GM21737 (cell line): ENCODE data around the gene DACH1.
"Not testable (repeated sequence)": the region's sequence is repeated elsewhere in the genome, so short reads cannot be mapped to it uniquely, and the experiment has no call there.

Source experiments
- ATAC-seq: cut with Tn5 transposase; IDR thresholded peaks from one replicate; pipeline ENCODE4 v1.9.1; 2021; ENCODE audit warnings: mild to moderate bottlenecking, moderate library complexity; ENCODE audit not compliant: unreplicated experiment

DACH1 gene

GRCh38 chr13:71785361-71785760 is 81.6 kb downstream of the DACH1 start:
- no peak for ATAC-seq

DNA sequence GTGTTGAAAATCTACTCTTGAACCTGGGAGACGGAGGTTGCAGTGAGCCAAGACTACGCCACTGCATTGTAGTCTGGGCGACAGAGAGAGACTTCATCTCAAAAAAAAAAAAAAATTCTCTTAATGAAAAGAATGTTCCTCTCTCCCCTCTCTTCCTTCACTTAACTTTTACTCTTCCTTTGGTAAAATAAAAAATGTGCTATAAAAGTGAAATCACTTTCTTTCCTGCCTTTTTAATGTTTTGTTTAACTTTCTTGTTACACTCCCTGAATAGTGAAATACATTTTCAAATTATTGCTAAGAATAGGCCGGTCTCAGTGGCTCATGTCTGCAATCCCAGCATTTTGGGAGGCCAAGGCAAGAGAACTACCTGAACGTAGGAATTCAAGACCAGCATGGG is 86.5 kb downstream of the DACH1 start:
- no peak for ATAC-seq

GRCh38 chr13:71778998-71779397 is 88.0 kb downstream of the DACH1 start:
- not testable (repeated sequence) for ATAC-seq

DNA sequence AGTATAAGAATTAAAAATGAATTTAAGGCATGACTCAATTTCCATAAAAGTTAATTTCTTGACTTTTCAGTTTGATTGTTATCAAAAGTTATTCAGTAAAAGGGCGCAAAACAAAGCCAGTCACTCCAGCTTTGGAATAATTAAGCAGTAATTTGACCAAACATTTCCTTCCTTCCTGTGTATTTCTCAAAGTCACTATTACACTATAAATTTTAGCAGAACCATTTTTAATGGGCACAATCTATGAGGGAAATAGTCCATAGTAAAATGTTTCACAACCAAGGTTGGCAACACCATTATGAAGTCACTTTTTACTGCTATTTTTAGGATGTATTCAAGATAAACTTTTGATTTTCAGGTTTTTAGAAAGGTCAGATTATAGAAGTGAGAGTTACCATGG is 91.0 kb downstream of the DACH1 start:
- no peak for ATAC-seq

GRCh38 chr13:71774863-71775262 is 92.1 kb downstream of the DACH1 start:
- ATAC-seq, result no peak

DNA sequence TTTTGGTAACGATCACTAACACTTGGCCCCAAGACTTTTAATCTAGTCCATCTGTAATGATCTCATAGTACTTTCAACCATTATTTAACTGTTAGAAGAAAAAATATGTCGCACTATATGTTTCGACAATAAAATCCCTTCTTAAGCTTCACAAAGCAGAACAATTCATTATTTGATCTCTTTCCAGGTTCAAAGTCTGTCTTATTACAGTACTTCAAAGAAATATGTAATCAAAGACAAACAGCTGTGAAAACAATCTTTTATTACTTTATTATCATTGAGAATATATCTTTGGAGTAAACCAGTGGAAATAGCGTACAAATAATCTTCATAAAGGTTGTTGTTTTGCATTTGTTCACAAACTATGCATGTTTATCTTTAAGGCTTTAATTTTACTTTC is 93.5 kb downstream of the DACH1 start:
- ATAC-seq, result no peak

- no peak for ATAC-seq
Measured at GRCh38 chr13:71772361-71772760, 94.6 kb downstream of the DACH1 start.

- no peak for ATAC-seq
Measured at GRCh38 chr13:71771144-71771543, 95.9 kb downstream of the DACH1 start.

DNA sequence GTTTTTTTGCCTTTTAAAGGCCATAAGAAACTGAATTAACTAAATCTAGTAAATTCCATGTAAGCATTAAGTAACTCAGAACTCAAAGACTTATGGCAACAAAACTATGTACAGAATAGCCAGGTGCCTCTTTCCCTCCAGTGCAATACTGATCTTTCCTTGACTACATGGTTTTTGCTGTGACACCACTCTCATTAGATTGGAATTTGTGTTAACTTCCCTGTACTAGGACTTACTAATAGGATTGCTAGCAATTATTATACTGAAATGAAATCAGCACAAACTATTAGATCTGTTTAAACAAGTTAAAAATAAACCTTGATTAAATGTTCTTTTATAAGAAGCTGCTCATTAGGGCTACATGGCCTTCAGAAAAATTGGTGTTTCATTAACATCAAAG is 96.3 kb downstream of the DACH1 start:
- no peak for ATAC-seq

- ATAC-seq, result no peak
Measured at GRCh38 chr13:71768881-71769280, 98.1 kb downstream of the DACH1 start.

DNA sequence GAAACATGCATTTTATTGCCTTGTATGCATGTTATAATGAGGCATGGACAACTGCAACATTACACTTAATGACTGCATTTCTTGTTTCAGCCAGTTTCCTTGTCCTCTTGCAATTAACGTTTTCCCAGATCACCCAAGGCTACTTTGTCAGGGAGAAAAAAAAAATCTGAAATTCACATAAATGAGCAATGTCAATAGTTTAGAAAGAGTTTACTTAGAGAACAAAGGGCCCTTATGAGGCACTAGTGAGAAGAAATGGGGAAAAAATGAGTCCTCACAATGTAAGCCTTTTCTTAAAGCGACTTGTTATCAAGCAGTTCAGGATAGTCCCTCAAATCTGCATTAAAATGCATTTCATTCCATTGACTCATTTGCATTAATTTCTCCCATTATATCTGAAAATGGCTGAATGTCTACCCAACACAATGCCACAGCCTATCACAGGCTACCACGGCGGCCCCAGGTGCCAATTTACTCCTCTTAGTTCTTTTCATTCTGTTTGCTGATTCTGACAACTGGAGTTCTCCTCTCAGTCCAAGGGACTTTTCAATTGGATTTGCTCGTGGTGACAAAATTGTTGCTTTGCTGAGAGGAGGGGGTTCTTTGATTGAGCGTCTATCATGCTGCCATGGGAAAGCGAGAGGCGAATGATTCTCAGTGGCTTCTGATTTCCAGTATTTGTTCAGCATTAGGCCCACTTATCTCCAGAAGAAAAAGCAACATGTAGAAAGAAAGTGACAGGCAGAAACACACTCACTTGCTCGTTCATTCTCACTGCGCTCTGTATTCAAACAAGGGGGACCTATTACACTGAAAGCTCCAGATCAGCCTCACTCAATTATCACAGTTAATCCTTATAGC is 107.1 kb downstream of the DACH1 start:
- no peak for ATAC-seq

DNA sequence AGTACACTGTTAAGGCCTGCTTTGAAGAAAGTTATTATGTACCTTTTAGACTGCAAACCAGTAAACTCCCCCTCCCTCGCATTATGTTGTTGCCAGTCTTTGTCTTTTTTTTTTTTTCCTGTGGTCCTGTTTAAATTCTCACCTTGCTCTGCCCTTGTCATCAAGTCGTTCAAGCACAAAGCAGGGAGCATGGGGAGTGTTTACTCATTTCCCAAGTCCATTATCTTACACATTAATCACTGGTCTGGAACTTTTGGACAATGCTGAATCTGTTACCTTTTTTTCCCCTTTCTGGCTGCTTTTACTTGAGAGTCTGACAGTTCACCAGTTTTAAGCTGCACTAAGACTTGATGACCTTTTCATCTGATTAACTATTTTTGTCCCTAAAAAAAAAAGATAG is 108.2 kb downstream of the DACH1 start:
- ATAC-seq, result no peak

- no peak for ATAC-seq
Measured at GRCh38 chr13:71754407-71754974, 112.5 kb downstream of the DACH1 start.

DNA sequence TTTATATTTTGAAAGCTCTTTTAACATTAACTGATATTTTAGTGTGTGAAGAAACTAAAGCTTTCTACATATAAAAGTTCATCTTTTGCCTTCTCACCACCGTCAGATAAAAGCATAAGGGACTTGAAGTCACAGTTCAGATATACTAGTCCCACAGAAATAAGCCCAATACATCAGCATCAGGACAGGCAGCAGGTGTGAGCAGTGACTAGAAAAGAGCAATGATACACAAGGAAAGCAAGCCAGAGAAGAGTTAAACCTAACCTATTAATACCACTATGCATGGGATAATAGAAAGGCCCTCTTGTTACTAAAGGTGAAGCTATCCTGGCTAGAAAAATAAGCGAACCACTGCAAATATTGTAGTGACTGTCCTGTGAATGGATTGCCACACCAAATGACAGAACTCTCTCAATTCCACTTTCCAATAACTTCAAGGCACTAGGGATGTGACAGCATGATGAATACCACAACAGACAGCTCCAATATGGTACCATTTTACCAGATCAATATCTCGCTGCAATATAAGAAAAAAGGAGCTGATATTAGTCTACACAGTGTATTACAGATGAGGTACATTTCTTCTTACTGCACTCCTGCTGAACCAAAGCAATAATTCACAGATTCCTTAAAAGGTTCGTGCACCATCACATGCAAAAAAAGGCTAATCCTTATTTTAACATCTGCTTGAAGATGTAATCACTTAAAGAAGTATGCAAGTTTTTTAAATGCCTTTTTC is 114.1 kb downstream of the DACH1 start:
- no peak for ATAC-seq

DNA sequence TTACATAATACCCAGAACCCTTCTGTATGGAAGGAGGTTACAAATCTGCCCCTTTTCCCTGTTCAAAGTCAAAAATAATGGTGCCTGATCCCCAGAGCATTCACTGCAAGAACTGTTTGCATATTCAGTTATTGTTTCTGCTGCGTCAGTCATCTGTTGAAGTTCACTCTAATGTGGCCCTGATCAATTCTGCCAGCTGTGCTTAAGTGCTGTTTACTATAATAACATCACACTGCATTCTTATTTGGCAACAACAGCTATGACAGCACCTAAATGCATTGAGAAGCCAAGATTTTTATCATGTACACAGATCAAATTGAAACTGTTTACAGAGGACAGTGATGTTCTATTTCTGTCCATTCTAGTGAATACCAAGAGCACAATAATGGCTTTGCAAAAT is 115.9 kb downstream of the DACH1 start:
- ATAC-seq, result no peak

- ATAC-seq, result no peak
Measured at GRCh38 chr13:71730267-71730666, 136.7 kb downstream of the DACH1 start.

DNA sequence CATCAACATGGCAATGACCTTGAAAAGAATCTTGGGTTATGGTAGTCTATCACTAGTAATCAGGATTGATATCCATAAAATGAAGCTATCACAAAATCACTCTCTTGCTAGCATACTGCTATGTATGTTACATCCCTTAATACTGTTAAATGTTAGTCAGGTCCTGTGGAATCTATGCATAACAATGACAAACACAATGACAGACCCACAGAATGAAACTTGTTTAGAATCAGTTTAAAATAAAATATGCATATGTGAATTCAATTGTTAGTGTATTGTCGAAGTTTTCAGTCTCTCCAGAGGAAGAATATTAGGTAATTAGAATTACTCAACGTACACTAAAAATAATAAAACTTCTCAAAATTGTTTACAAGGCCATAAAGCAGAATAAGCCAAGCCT is 137.6 kb downstream of the DACH1 start:
- ATAC-seq, result no peak

GRCh38 chr13:71727662-71728061 is 139.3 kb downstream of the DACH1 start:
- no peak for ATAC-seq

DNA sequence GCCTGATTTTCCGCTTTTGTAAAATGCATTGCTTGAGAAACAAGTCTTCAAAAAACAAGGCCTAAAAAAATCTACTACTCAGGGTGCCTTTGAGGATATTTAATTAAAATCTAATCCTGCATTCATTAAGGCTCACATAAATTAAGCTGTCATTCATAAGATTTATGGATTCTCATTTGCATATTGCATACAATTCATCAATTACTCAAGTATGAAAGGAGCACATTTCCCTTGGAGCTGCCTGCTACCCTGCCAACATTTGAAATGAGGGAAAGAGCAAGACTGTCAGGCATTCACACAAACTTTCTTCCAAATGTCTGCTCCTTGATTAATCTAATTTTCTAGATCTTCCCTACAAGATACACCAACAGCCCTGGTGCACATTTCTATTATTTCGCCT is 140.0 kb downstream of the DACH1 start:
- ATAC-seq, result no peak

DNA sequence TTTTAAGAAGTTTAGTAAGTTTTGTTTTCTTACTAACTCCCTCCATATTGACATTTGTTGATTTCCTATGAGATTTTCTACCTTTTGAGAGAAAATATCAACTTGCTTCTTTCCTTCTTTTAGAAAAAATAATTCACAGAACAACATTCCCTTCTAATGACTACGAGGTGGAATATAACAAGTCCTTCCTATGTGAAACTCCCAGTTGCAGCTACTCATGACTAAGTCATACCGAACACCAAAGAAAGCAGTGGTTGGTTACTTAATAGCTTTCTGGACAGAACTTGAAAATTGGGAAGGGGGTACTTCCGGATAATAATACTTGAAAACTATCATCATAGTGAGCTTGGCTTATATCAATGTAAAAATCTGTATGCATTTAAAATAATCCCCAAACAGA is 144.8 kb downstream of the DACH1 start:
- no peak for ATAC-seq

DNA sequence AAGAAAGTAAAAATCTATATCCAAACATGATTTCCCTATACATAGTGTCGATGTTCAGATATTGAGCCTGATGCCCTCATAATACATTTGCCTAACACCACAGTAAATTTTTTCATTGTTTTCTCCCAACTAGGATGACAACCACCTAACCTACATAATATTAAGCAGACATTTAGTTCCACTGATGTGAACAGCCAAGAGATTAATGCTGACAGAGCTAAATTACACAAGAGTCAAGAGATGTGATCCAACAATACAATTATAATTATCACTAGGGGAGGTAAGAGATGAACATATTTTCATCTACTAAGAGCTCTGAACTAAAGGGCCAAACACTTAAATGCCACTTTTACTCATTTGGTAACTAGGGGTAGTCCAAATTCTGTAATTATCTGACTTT is 145.9 kb downstream of the DACH1 start:
- ATAC-seq, result no peak

- ATAC-seq, result no peak
Measured at GRCh38 chr13:71718931-71719330, 148.1 kb downstream of the DACH1 start.
